BE2C (cell line): Measurements from ENCODE around the gene RAB38.

Experiments used
- DNase-seq: peaks from one replicate; pipeline ENCODE4 v3.0.0-alpha.2; 2020
- H3K27me3 ChIP-seq: fragments of 250-450 bp; sonication (Bioruptor Pico); 2 replicates; pipeline ENCODE4 v1.5.1; 2020; ENCODE audit warnings: mild to moderate bottlenecking
- H3K36me3 ChIP-seq: fragments of 250-450 bp; sonication (Bioruptor Pico); 2 replicates; pipeline ENCODE4 v1.5.1; 2020; ENCODE audit warnings: mild to moderate bottlenecking
- H3K4me1 ChIP-seq: fragments of 250-450 bp; sonication (Bioruptor Pico); 2 replicates; pipeline ENCODE4 v1.5.1; 2020
- H3K4me3 ChIP-seq: 2 replicates; pipeline ENCODE4 v1.5.1; 2011; ENCODE audit warnings: low read depth, low read length
- H3K9me3 ChIP-seq: fragments of 250-450 bp; sonication (Bioruptor Pico); 2 replicates; pipeline ENCODE4 v1.5.1; 2020
- CTCF ChIP-seq: IDR thresholded peaks from 2 replicates; pipeline ENCODE4 v1.5.1; 2012; ENCODE audit warnings: mild to moderate bottlenecking, low read depth, low read length

RAB38 gene

GRCh38 chr11:88100151-88100550 lies 75.1 kb downstream of the RAB38 start:
- no peak for TF ChIP-seq CTCF
- DNase-seq, result no peak
- Histone ChIP-seq H3K27me3 (no peaks in the 10 kb centered on the region; the same call in 1 of the 2 replicates), H3K4me3 (no peak overlapping the region), H3K36me3 (no peaks in the 10 kb centered on the region), H3K4me1 (no peaks in the 10 kb centered on the region), H3K9me3 (no peaks in the 10 kb centered on the region)

GRCh38 chr11:88098289-88098688 lies 77.0 kb downstream of the RAB38 start:
- Histone ChIP-seq H3K36me3 (no peaks in the 10 kb centered on the region), H3K4me3 (no peak overlapping the region), H3K27me3 (no peaks in the 10 kb centered on the region; the same call in 1 of the 2 replicates), H3K4me1 (no peaks in the 10 kb centered on the region), H3K9me3 (no peaks in the 10 kb centered on the region)
- DNase-seq, result no peak
- no peak for TF ChIP-seq CTCF

GRCh38 chr11:88089134-88089533 lies 86.1 kb downstream of the RAB38 start:
- H3K9me3 ChIP-seq, result no peaks in the 10 kb centered on the region
- H3K27me3 ChIP-seq, result no peaks in the 10 kb centered on the region
- no peak for DNase-seq
- H3K36me3 ChIP-seq, result no peaks in the 10 kb centered on the region
- H3K4me1 ChIP-seq, result no peaks in the 10 kb centered on the region
- TF ChIP-seq CTCF, result no peak
- H3K4me3 ChIP-seq, result no peak overlapping the region

- Histone ChIP-seq H3K4me1 (no peaks in the 10 kb centered on the region), H3K4me3 (no peak overlapping the region), H3K9me3 (no peaks in the 10 kb centered on the region), H3K36me3 (no peaks in the 10 kb centered on the region), H3K27me3 (no peaks in the 10 kb centered on the region)
- no peak for DNase-seq
- no peak for TF ChIP-seq CTCF
Observed at GRCh38 chr11:88087337-88087736, 87.9 kb downstream of the RAB38 start.

- Histone ChIP-seq H3K4me3 (no peak overlapping the region), H3K36me3 (no peaks in the 10 kb centered on the region), H3K9me3 (no peaks in the 10 kb centered on the region), H3K27me3 (no peaks in the 10 kb centered on the region), H3K4me1 (no peaks in the 10 kb centered on the region)
- no peak for TF ChIP-seq CTCF
- no peak for DNase-seq
Observed at GRCh38 chr11:88086297-88086696, 88.9 kb downstream of the RAB38 start.

GRCh38 chr11:88070437-88070836 lies 104.8 kb downstream of the RAB38 start:
- H3K36me3 ChIP-seq, result no peaks in the 10 kb centered on the region
- no peak overlapping the region for H3K4me3 ChIP-seq
- no peak for TF ChIP-seq CTCF
- no peaks in the 10 kb centered on the region for H3K9me3 ChIP-seq
- no peaks in the 10 kb centered on the region for H3K4me1 ChIP-seq
- DNase-seq, result no peak
- no peaks in the 10 kb centered on the region for H3K27me3 ChIP-seq
